C4-2B (cell line): ENCODE measurements around the gene APPL2.

Source experiments
- ZFX ChIP-seq: fragments of 450-650 bp; IDR thresholded peaks from 2 replicates; pipeline ENCODE4 v1.6.1; 2017
- TF ChIP-seq, protein P1 (sequence below): fragments of 450-650 bp; conservative IDR thresholded peaks from 2 replicates; pipeline ENCODE4 v1.5.1; 2017; ENCODE audit warnings: mild to moderate bottlenecking

DNA sequence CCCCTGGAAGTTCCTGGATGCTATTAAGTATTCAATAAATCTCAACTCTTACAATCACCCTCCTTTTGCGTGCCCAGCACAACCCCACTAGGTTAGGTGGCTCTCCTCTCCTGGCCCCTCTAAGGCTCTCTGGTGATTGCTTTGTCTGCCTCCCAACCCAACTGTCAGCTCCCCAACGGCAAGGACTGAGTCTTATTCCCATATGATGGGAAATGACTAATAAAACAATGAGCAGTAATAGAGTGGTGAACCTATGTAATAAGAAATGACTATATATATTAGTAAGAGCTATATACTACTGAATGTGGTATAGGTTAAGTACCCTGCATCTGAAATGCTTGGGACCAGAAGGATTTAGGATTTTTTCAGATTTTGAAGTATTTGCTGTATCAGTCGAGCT is 8.1 kb downstream of the APPL2 start:
- no peak for TF ChIP-seq ZFX
- TF ChIP-seq, protein P1, sequence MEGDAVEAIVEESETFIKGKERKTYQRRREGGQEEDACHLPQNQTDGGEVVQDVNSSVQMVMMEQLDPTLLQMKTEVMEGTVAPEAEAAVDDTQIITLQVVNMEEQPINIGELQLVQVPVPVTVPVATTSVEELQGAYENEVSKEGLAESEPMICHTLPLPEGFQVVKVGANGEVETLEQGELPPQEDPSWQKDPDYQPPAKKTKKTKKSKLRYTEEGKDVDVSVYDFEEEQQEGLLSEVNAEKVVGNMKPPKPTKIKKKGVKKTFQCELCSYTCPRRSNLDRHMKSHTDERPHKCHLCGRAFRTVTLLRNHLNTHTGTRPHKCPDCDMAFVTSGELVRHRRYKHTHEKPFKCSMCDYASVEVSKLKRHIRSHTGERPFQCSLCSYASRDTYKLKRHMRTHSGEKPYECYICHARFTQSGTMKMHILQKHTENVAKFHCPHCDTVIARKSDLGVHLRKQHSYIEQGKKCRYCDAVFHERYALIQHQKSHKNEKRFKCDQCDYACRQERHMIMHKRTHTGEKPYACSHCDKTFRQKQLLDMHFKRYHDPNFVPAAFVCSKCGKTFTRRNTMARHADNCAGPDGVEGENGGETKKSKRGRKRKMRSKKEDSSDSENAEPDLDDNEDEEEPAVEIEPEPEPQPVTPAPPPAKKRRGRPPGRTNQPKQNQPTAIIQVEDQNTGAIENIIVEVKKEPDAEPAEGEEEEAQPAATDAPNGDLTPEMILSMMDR = no peak
